Transverse colon (tissue), 3 donors: ENCODE measurements around the gene IFT22.

Experiments
- CTCF ChIP-seq, 5 experiments: fragments of 200-600 bp in 3 of 5; fragments of 450-650 bp in 2 of 5; sonication (generic) in 3 of 5; IDR thresholded peaks; 1 replicate in 2 of 5; 2 replicates in 3 of 5; pipeline ENCODE4 v1.5.1; 2016 to 2017; ENCODE audit warnings: antibody characterized with exemption in 5 of 5, inconsistent platforms in 3 of 5, mild to moderate bottlenecking in 2 of 5, moderate library complexity in 1 of 5
- EP300 ChIP-seq: sonication (generic); formaldehyde crosslinking; IDR thresholded peaks from one replicate; pipeline ENCODE4 v1.6.1; 2017; ENCODE audit warnings: antibody characterized with exemption, low read depth
- POLR2A ChIP-seq: fragments of 450-650 bp; IDR thresholded peaks from one replicate; pipeline ENCODE4 v1.6.1; 2016; ENCODE audit warnings: antibody characterized with exemption, mild to moderate bottlenecking, moderate library complexity

- no peak for TF ChIP-seq CTCF (IDR thresholded peaks at IDR 0.05)
- TF ChIP-seq EP300 = no peak
- no peak for TF ChIP-seq POLR2A
Measured at GRCh38 chr7:101332026-101332425, 10.4 kb upstream of the IFT22 start.
